ENCODE results near the gene NPAS1.
A peak's percentile ranks its signal among the peaks of the same experiment; 100 is the strongest.

Gene NPAS1

DNA sequence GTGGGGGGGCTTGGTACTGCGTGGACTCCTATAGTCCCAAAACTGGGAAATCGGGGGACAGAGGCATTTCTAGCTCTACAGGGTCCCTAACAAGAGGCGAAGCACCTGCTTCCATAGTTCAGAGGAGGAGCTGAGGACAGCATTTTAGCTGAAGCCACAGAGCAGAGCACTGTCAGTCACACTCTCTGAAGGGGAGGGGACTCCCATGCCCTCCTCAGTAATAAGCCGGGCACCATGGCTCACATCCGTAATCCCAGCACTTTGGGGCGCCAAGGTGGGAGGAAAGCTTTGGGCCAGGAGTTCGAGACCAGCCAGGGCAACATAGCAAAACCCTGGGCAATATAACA is 3.8 kb downstream of the NPAS1 start:
- no peak overlapping the region for H3K9ac ChIP-seq (ENCODE audit: low read length)
- no peak overlapping the region for H3K27ac ChIP-seq (ENCODE audit: low read length)
- peaks cover 28% of the 10 kb centered on the region for H3K27me3 ChIP-seq (ENCODE audit: low read depth, low read length)
- H3K79me2 ChIP-seq (ENCODE audit: low read length) = no peaks in the 10 kb centered on the region
- no peaks in the 10 kb centered on the region for H3K36me3 ChIP-seq (replicated peaks; ENCODE audit: low read depth, low read length)
- peak overlapping the region; percentile 35 for H2AFZ ChIP-seq (ENCODE audit: low read depth, low read length)
- no peaks in the 10 kb centered on the region for H3K4me1 ChIP-seq (ENCODE audit: low read length)
- H3K4me2 ChIP-seq (ENCODE audit: low read length) = peak overlapping the region; percentile 58
- no peaks in the 10 kb centered on the region for H3K9me3 ChIP-seq (ENCODE audit: insufficient read depth, low read length)
- no peak for TF ChIP-seq EZH2phosphoT487 (IDR thresholded peaks at IDR 0.05; ENCODE audit: low read depth)
- no peak for TF ChIP-seq CTCF (IDR thresholded peaks at IDR 0.05; ENCODE audit: low read depth, low read length)
- no peaks in the 10 kb centered on the region for H4K20me1 ChIP-seq (ENCODE audit: insufficient read depth, low read length)
- H3K4me3 ChIP-seq (ENCODE audit: low read length) = peak overlapping the region; percentile 58

DNA sequence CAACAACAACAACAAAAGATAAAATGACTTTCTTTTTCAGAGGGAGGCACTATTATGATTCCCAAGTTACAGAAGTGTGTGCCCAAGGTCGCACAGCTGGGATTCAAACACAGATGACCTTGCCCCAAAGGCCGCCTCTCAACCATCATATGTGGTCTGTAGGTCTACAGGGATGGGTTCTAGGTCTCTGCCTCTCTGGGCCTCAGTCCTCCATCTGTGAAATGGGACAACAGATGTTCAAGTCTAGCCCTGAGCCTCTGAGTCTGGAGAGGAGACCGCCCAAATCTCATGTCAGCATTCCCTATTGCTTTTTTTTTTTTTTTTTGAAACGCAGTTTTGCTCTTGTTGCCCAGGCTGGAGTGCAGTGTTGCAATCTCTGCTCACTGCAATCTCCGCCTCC is 4.9 kb downstream of the NPAS1 start:
- Histone ChIP-seq H3K4me1 (ENCODE audit: low read length) (no peaks in the 10 kb centered on the region), H3K9me3 (ENCODE audit: insufficient read depth, low read length) (no peaks in the 10 kb centered on the region), H3K9ac (ENCODE audit: low read length) (no peak overlapping the region), H3K79me2 (ENCODE audit: low read length) (no peaks in the 10 kb centered on the region), H3K36me3 (replicated peaks; ENCODE audit: low read depth, low read length) (no peaks in the 10 kb centered on the region), H3K4me2 (ENCODE audit: low read length) (no peak overlapping the region), H2AFZ (ENCODE audit: low read depth, low read length) (no peak overlapping the region), H3K27ac (ENCODE audit: low read length) (no peak overlapping the region), H3K27me3 (ENCODE audit: low read depth, low read length) (peaks cover 31% of the 10 kb centered on the region), H4K20me1 (ENCODE audit: insufficient read depth, low read length) (no peaks in the 10 kb centered on the region), H3K4me3 (ENCODE audit: low read length) (no peak overlapping the region)
- no peak for TF ChIP-seq EZH2phosphoT487 (IDR thresholded peaks at IDR 0.05; ENCODE audit: low read depth)
- no peak for TF ChIP-seq CTCF (IDR thresholded peaks at IDR 0.05; ENCODE audit: low read depth, low read length)

DNA sequence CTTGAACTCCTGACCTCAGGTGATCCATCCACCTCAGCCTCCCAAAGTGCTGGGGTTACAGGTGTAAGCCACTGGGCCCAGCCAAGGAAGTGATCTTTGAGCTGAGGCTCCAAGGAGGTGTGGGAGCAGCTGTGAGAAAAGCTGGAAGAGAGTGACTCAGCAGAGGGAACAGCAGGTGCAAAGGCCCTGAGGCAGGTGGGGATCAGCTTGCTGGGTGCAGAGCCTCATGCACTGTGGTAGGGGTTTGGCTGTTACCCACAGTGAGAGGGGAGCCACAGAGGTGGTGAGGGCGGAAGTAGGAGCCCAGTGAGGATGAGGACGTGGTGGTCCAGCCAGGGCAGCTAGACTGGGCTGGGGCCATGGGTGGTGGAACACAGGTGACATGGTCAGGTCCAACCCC is 6.5 kb downstream of the NPAS1 start:
- no peaks in the 10 kb centered on the region for H3K4me1 ChIP-seq (ENCODE audit: low read length)
- H2AFZ ChIP-seq (ENCODE audit: low read depth, low read length) = no peak overlapping the region
- peaks cover 31% of the 10 kb centered on the region for H3K27me3 ChIP-seq (ENCODE audit: low read depth, low read length)
- H3K79me2 ChIP-seq (ENCODE audit: low read length) = no peaks in the 10 kb centered on the region
- no peak for TF ChIP-seq CTCF (IDR thresholded peaks at IDR 0.05; ENCODE audit: low read depth, low read length)
- no peak for TF ChIP-seq EZH2phosphoT487 (IDR thresholded peaks at IDR 0.05; ENCODE audit: low read depth)
- no peak overlapping the region for H3K4me2 ChIP-seq (ENCODE audit: low read length)
- H3K36me3 ChIP-seq (replicated peaks; ENCODE audit: low read depth, low read length) = no peaks in the 10 kb centered on the region
- no peaks in the 10 kb centered on the region for H4K20me1 ChIP-seq (ENCODE audit: insufficient read depth, low read length)
- no peak overlapping the region for H3K27ac ChIP-seq (ENCODE audit: low read length)
- H3K4me3 ChIP-seq (ENCODE audit: low read length) = no peak overlapping the region
- no peaks in the 10 kb centered on the region for H3K9me3 ChIP-seq (ENCODE audit: insufficient read depth, low read length)
- H3K9ac ChIP-seq (ENCODE audit: low read length) = no peak overlapping the region

- H3K9me3 ChIP-seq (ENCODE audit: insufficient read depth, low read length) = no peaks in the 10 kb centered on the region
- H3K79me2 ChIP-seq (ENCODE audit: low read length) = no peaks in the 10 kb centered on the region
- no peak overlapping the region for H2AFZ ChIP-seq (ENCODE audit: low read depth, low read length)
- no peak overlapping the region for H3K4me2 ChIP-seq (ENCODE audit: low read length)
- peaks cover under 1% of the 10 kb centered on the region; the same call in 1 of the 2 replicates for H3K4me1 ChIP-seq (ENCODE audit: low read length)
- no peaks in the 10 kb centered on the region for H4K20me1 ChIP-seq (ENCODE audit: insufficient read depth, low read length)
- H3K4me3 ChIP-seq (ENCODE audit: low read length) = no peak overlapping the region
- H3K27me3 ChIP-seq (ENCODE audit: low read depth, low read length) = peaks cover 31% of the 10 kb centered on the region
- no peak overlapping the region for H3K9ac ChIP-seq (ENCODE audit: low read length)
- H3K27ac ChIP-seq (ENCODE audit: low read length) = no peak overlapping the region
- no peaks in the 10 kb centered on the region for H3K36me3 ChIP-seq (replicated peaks; ENCODE audit: low read depth, low read length)
- TF ChIP-seq CTCF (IDR thresholded peaks at IDR 0.05; ENCODE audit: low read depth, low read length) (no peak), EZH2phosphoT487 (IDR thresholded peaks at IDR 0.05; ENCODE audit: low read depth) (no peak)
Measured at GRCh38 chr19:47026889-47027288, 7.3 kb downstream of the NPAS1 start.

Data from OCI-LY3 (cell line).